ENCODE results near the gene ZBTB18.

Gene ZBTB18

GRCh38 chr1:244060117-244060516, 9.0 kb downstream of the ZBTB18 start:
- TF ChIP-seq, protein P1, sequence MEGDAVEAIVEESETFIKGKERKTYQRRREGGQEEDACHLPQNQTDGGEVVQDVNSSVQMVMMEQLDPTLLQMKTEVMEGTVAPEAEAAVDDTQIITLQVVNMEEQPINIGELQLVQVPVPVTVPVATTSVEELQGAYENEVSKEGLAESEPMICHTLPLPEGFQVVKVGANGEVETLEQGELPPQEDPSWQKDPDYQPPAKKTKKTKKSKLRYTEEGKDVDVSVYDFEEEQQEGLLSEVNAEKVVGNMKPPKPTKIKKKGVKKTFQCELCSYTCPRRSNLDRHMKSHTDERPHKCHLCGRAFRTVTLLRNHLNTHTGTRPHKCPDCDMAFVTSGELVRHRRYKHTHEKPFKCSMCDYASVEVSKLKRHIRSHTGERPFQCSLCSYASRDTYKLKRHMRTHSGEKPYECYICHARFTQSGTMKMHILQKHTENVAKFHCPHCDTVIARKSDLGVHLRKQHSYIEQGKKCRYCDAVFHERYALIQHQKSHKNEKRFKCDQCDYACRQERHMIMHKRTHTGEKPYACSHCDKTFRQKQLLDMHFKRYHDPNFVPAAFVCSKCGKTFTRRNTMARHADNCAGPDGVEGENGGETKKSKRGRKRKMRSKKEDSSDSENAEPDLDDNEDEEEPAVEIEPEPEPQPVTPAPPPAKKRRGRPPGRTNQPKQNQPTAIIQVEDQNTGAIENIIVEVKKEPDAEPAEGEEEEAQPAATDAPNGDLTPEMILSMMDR (IDR thresholded peaks at IDR 0.05; ENCODE audit: control insufficient read depth, extremely low read depth, insufficient read depth) = no peak
- no peak overlapping the region for H3K4me3 ChIP-seq (ENCODE audit: low read depth, low read length)
- DNase-seq (ENCODE audit: low read depth) = no peak

- DNase-seq (ENCODE audit: low read depth) = no peak
- no peak overlapping the region for H3K4me3 ChIP-seq (ENCODE audit: low read depth, low read length)
- TF ChIP-seq, protein P1 (IDR thresholded peaks at IDR 0.05; ENCODE audit: control insufficient read depth, extremely low read depth, insufficient read depth) = no peak
Measured at GRCh38 chr1:244060686-244061085, 9.6 kb downstream of the ZBTB18 start.

- H3K4me3 ChIP-seq (ENCODE audit: low read depth, low read length) = no peak overlapping the region
- no peak for DNase-seq (ENCODE audit: low read depth)
- TF ChIP-seq, protein P1 (IDR thresholded peaks at IDR 0.05; ENCODE audit: control insufficient read depth, extremely low read depth, insufficient read depth) = no peak
Measured at GRCh38 chr1:244062156-244062725, 11.2 kb downstream of the ZBTB18 start.

GRCh38 chr1:244063498-244063897, 12.4 kb downstream of the ZBTB18 start:
- no peak overlapping the region for H3K4me3 ChIP-seq (ENCODE audit: low read depth, low read length)
- DNase-seq (ENCODE audit: low read depth) = no peak

GRCh38 chr1:244064621-244065020, 13.5 kb downstream of the ZBTB18 start:
- no peak for DNase-seq (ENCODE audit: low read depth)
- TF ChIP-seq, protein P1 (IDR thresholded peaks at IDR 0.05; ENCODE audit: control insufficient read depth, extremely low read depth, insufficient read depth) = no peak
- no peak overlapping the region for H3K4me3 ChIP-seq (ENCODE audit: low read depth, low read length)

More at GRCh38 chr1:244063498-244063897, 12.4 kb downstream of the ZBTB18 start:
- TF ChIP-seq, protein P1 (IDR thresholded peaks at IDR 0.05; ENCODE audit: control insufficient read depth, extremely low read depth, insufficient read depth) = no peak

DNA sequence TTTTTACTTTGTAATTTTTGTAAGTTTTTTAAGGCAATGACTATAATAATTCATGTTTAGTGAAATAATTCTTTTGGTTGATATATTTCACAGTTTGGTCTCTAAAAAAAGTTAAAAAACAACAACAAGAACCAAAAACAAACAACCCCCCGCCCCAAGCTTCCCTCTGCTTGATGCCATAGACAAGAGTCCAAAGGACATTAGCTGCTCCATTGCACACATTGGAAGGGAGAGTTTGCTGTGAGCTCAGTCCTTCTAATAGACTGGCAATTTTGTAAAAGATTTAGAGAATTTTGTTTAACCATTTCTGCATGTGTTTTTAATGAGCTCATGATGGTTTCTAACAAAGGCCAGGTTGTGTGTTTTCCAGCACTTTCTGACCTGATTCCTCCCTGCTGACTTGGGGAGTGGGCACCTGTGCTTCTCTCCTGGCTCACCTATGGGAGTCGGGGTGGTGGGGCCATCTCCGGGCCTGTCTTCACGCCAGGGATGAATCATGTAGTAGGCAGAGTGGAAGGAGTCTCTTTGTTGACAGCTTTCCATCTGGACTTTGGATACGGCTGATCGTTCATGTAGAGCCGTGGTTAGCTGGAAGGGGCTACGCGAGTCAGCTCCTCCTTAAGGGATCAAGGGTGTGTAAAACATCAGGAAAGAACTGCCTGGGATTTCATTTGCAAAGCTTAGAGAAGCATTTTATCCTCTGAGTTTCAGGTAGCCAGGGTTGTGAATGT, 14.1 kb downstream of the ZBTB18 start:
- H3K4me3 ChIP-seq (ENCODE audit: low read depth, low read length) = no peak overlapping the region
- no peak for DNase-seq (ENCODE audit: low read depth)
- TF ChIP-seq, protein P1 (IDR thresholded peaks at IDR 0.05; ENCODE audit: control insufficient read depth, extremely low read depth, insufficient read depth) = no peak

All from LNCaP clone FGC (cell line).